ENCODE results near the gene FGF14. TPM values are rescaled to one million over a fixed set of nuclear protein-coding genes. Genes with fewer than 3 reads are reported as not detected.

Gene FGF14
- total and polyA plus RNA-seq, 2 donors from 2014 or later = 0.47 to 3.3 TPM

GRCh38 chr13:101835920-101836319 lies 565.9 kb downstream of the FGF14 start:
- H3K36me3 ChIP-seq (ENCODE audit: control insufficient read depth in 2 of 3, insufficient read depth in 3 of 3, low read length in 3 of 3) = no peaks in the 10 kb centered on the region
- H3K9ac ChIP-seq (ENCODE audit: low read length in 3 of 3) = no peak overlapping the region
- H3K27me3 ChIP-seq (ENCODE audit: control insufficient read depth, insufficient read depth, low read length) = no peaks in the 10 kb centered on the region
- no peak for FAIRE-seq
- H3K4me3 ChIP-seq (ENCODE audit: low read length in 3 of 3) = no peak overlapping the region
- no peak overlapping the region for H3K27ac ChIP-seq (ENCODE audit: low read depth in 2 of 2, low read length in 2 of 2)
- no peak for DNase-seq
- H3K9me3 ChIP-seq (ENCODE audit: control insufficient read depth in 2 of 3, insufficient read depth in 1 of 3, low read length in 3 of 3) = no peaks in the 10 kb centered on the region
- intact Hi-C loops (cut with DNase I) = no loop called here
- no peaks in the 10 kb centered on the region for H3K4me1 ChIP-seq (ENCODE audit: control insufficient read depth in 2 of 3, insufficient read depth in 2 of 3, low read depth in 1 of 3, low read length in 3 of 3)
- no peak for TF ChIP-seq CTCF (IDR thresholded peaks at IDR 0.05; ENCODE audit: borderline replicate concordance, extremely low read depth, insufficient read depth)

- H3K4me3 ChIP-seq (ENCODE audit: low read length in 3 of 3) = no peak overlapping the region
Observed at GRCh38 chr13:101833671-101834070, 568.2 kb downstream of the FGF14 start.

GRCh38 chr13:101830035-101830434 lies 571.8 kb downstream of the FGF14 start:
- intact Hi-C loops (cut with DNase I) = no loop called here

More at GRCh38 chr13:101833671-101834070, 568.2 kb downstream of the FGF14 start:
- Histone ChIP-seq H3K9me3 (ENCODE audit: control insufficient read depth in 2 of 3, insufficient read depth in 1 of 3, low read length in 3 of 3) (no peaks in the 10 kb centered on the region), H3K4me1 (ENCODE audit: control insufficient read depth in 2 of 3, insufficient read depth in 2 of 3, low read depth in 1 of 3, low read length in 3 of 3) (no peaks in the 10 kb centered on the region), H3K27me3 (ENCODE audit: control insufficient read depth, insufficient read depth, low read length) (no peaks in the 10 kb centered on the region), H3K36me3 (ENCODE audit: control insufficient read depth in 2 of 3, insufficient read depth in 3 of 3, low read length in 3 of 3) (no peaks in the 10 kb centered on the region), H3K27ac (ENCODE audit: low read depth in 2 of 2, low read length in 2 of 2) (no peak overlapping the region), H3K9ac (ENCODE audit: low read length in 3 of 3) (no peak overlapping the region)
- TF ChIP-seq CTCF (IDR thresholded peaks at IDR 0.05; ENCODE audit: borderline replicate concordance, extremely low read depth, insufficient read depth) = no peak
- no peak for DNase-seq
- intact Hi-C loops (cut with DNase I) = no loop called here
- no peak for FAIRE-seq

More at GRCh38 chr13:101830035-101830434, 571.8 kb downstream of the FGF14 start:
- no peaks in the 10 kb centered on the region for H3K9me3 ChIP-seq (ENCODE audit: control insufficient read depth in 2 of 3, insufficient read depth in 1 of 3, low read length in 3 of 3)
- TF ChIP-seq CTCF (IDR thresholded peaks at IDR 0.05; ENCODE audit: borderline replicate concordance, extremely low read depth, insufficient read depth) = no peak
- H3K4me3 ChIP-seq (ENCODE audit: low read length in 3 of 3) = no peak overlapping the region
- no peak overlapping the region for H3K9ac ChIP-seq (ENCODE audit: low read length in 3 of 3)
- H3K27ac ChIP-seq (ENCODE audit: low read depth in 2 of 2, low read length in 2 of 2) = no peak overlapping the region
- no peaks in the 10 kb centered on the region for H3K27me3 ChIP-seq (ENCODE audit: control insufficient read depth, insufficient read depth, low read length)
- FAIRE-seq = no peak
- no peak for DNase-seq
- H3K4me1 ChIP-seq (ENCODE audit: control insufficient read depth in 2 of 3, insufficient read depth in 2 of 3, low read depth in 1 of 3, low read length in 3 of 3) = no peaks in the 10 kb centered on the region
- H3K36me3 ChIP-seq (ENCODE audit: control insufficient read depth in 2 of 3, insufficient read depth in 3 of 3, low read length in 3 of 3) = no peaks in the 10 kb centered on the region

All from kidney (tissue), 14 donors.